Mammary epithelial cell (primary cell): ENCODE results near the gene NAA10.

Source experiments
- CTCF ChIP-seq, 2 donors: IDR thresholded peaks in 1 of 2; conservative IDR thresholded peaks in 1 of 2; 2 replicates each; pipeline ENCODE4 v1.5.1; 2011 to 2012; ENCODE audit warnings: inconsistent platforms in 2 of 2, low read length in 2 of 2, mild to moderate bottlenecking in 2 of 2, control low read depth in 1 of 2, low read depth in 1 of 2; ENCODE audit not compliant: insufficient read depth in 1 of 2; ENCODE audit errors: extremely low read depth in 1 of 2
- EZH2 ChIP-seq: IDR thresholded peaks from 2 replicates; pipeline ENCODE4 v1.6.1; 2012; ENCODE audit warnings: low read length, inconsistent platforms, borderline replicate concordance

GRCh38 chrX:153981231-153981630 lies 46.4 kb upstream of the NAA10 start:
- no peak for TF ChIP-seq CTCF (conservative IDR thresholded peaks at IDR 0.05 in 1 of 2, IDR thresholded peaks at IDR 0.05 in 1 of 2; ENCODE audit: extremely low read depth in 1 of 2, insufficient read depth in 1 of 2, low read depth in 1 of 2, low read length in 2 of 2)
- no peak for TF ChIP-seq EZH2
